Adrenal gland (tissue), 5 donors: ENCODE measurements around the gene SLC15A1.

Experiments used
- CTCF ChIP-seq, 6 experiments: fragments of 450-650 bp in 4 of 6; fragments of 200-600 bp in 2 of 6; sonication (generic) in 1 of 6; IDR thresholded peaks; 1 replicate in 5 of 6; 2 replicates in 1 of 6; pipeline versions ENCODE4 v1.5.1 to v1.8.0; 2016 to 2021; ENCODE audit warnings: antibody characterized with exemption in 6 of 6, mild to moderate bottlenecking in 2 of 6, moderate library complexity in 1 of 6
- POLR2A ChIP-seq, 2 donors: fragments of 450-650 bp; IDR thresholded peaks; one replicate each; pipeline ENCODE4 v1.6.1; 2017; ENCODE audit warnings: antibody characterized with exemption in 2 of 2, mild to moderate bottlenecking in 2 of 2, moderate library complexity in 1 of 2
- donor health status: DM: no; HTN: no; CAD: no.

DNA sequence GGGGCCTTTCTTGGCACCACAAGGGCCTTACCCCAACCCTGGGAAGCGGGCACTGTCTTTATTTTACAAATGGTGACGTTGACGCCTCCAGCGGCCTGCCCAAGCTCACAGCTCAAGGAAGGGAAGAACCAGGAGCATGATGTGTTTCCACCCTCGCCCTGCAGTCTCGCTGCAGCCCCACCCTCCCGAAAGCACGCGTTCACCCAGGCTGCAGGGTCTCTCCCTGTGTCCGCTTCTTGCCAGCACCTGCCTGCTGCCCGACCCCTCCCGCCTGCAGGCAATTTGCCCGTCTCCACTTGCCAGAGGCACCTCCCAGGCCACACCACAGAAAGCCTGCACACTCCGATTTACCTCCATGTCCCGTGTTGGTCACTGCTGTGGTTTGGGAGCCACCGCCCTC is 76.6 kb downstream of the SLC15A1 start:
- TF ChIP-seq CTCF (IDR thresholded peaks at IDR 0.05) (no peak), POLR2A (IDR thresholded peaks at IDR 0.05) (no peak)
